NK-92 (cell line): Measurements from ENCODE around the gene TJP1.
"Not testable (repeated sequence)": the region's sequence is repeated elsewhere in the genome, so short reads cannot be mapped to it uniquely, and the experiment has no call there.

ENCODE experiments used
- DNase-seq: peaks from one replicate; lab custom pipeline; 2025; ENCODE audit not compliant: unreplicated experiment; lab: John Stamatoyannopoulos, UW

TJP1 gene

GRCh38 chr15:29670266-29670665 is 152.0 kb downstream of the TJP1 start:
- DNase-seq, result no peak

- DNase-seq, result no peak
These were observed 152.4 kb downstream of the TJP1 start for GRCh38 chr15:29669823-29670222.

- DNase-seq, result no peak
These were observed 154.1 kb downstream of the TJP1 start for GRCh38 chr15:29668120-29668602.

- DNase-seq, result no peak
These were observed 156.0 kb downstream of the TJP1 start for GRCh38 chr15:29666241-29666640.

- DNase-seq, result no peak
These were observed 156.7 kb downstream of the TJP1 start for GRCh38 chr15:29665444-29666003.

GRCh38 chr15:29664406-29664805 is 157.9 kb downstream of the TJP1 start:
- DNase-seq, result no peak

- not testable (repeated sequence) for DNase-seq
These were observed 164.8 kb downstream of the TJP1 start for GRCh38 chr15:29657476-29657817.

GRCh38 chr15:29656636-29657475 is 165.4 kb downstream of the TJP1 start:
- no peak for DNase-seq

- DNase-seq, result no peak
These were observed 169.7 kb downstream of the TJP1 start for GRCh38 chr15:29652595-29652994.

- DNase-seq, result no peak
These were observed 170.6 kb downstream of the TJP1 start for GRCh38 chr15:29651476-29652233.
